ENCODE measurements around the gene ME2.
"Not testable (repeated sequence)": the region's sequence is repeated elsewhere in the genome, so short reads cannot be mapped to it uniquely, and the experiment has no call there.

Gene ME2

GRCh38 chr18:50955253-50955652 lies 76.3 kb downstream of the ME2 start:
- no peak for TF ChIP-seq CTCF (IDR thresholded peaks at IDR 0.05; ENCODE audit: extremely low read depth, missing control alignments)
- no peak for DNase-seq (ENCODE audit: low spot score)

- no peak for DNase-seq (ENCODE audit: low spot score)
- TF ChIP-seq CTCF (IDR thresholded peaks at IDR 0.05; ENCODE audit: extremely low read depth, missing control alignments) = no peak
These were observed 77.2 kb downstream of the ME2 start for GRCh38 chr18:50956116-50956515.

- DNase-seq (ENCODE audit: low spot score) = no peak
- TF ChIP-seq CTCF (IDR thresholded peaks at IDR 0.05; ENCODE audit: extremely low read depth, missing control alignments) = no peak
These were observed 83.1 kb downstream of the ME2 start for GRCh38 chr18:50961974-50962373.

GRCh38 chr18:50967714-50968661 lies 89.1 kb downstream of the ME2 start, which contains the start of gene ELAC1:
Gene ELAC1 (plus strand): TSS chr18:50968040. CDS start chr18:50974405, 6,365 bp downstream.
- DNase-seq (ENCODE audit: low spot score) = peak; percentile 92
- TF ChIP-seq CTCF (IDR thresholded peaks at IDR 0.05; ENCODE audit: extremely low read depth, missing control alignments) = no peak

GRCh38 chr18:50969448-50969847 lies 90.5 kb downstream of the ME2 start:
- no peak for DNase-seq (ENCODE audit: low spot score)
- no peak for TF ChIP-seq CTCF (IDR thresholded peaks at IDR 0.05; ENCODE audit: extremely low read depth, missing control alignments)

- TF ChIP-seq CTCF (IDR thresholded peaks at IDR 0.05; ENCODE audit: extremely low read depth, missing control alignments) = no peak
- no peak for DNase-seq (ENCODE audit: low spot score)
These were observed 91.1 kb downstream of the ME2 start for GRCh38 chr18:50970006-50970405.

- DNase-seq (ENCODE audit: low spot score) = not testable (repeated sequence)
These were observed 93.5 kb downstream of the ME2 start for GRCh38 chr18:50972404-50972803.
